Thoracic aorta (tissue), 2 donors: ENCODE results near the gene RHOG. TPM values are rescaled to one million over a fixed set of nuclear protein-coding genes. Genes with fewer than 3 reads are reported as not detected.

Experiments used
- ATAC-seq: fragments of 150-250 bp; one replicate; pipeline ENCODE4 v1.8.0; 2017; ENCODE audit warnings: low read depth; ENCODE audit not compliant: insufficient number of reproducible peaks, low FRiP score
- DNase-seq: peaks from one replicate; pipeline ENCODE4 v3.0.0-alpha.2; 2020; ENCODE audit warnings: low spot score
- H3K27ac ChIP-seq, 2 donors: fragments of 200-600 bp; sonication (generic); 1 replicate in 1 of 2; 2 replicates in 1 of 2; pipeline ENCODE4 v1.5.1; 2016; ENCODE audit warnings: mild to moderate bottlenecking in 2 of 2, moderate library complexity in 2 of 2
- H3K27me3 ChIP-seq: fragments of 200-600 bp; sonication (generic); replicated peaks from 2 replicates; pipeline ENCODE4 v1.6.0; 2016; ENCODE audit warnings: mild to moderate bottlenecking; ENCODE audit not compliant: insufficient read depth
- H3K36me3 ChIP-seq: fragments of 200-600 bp; sonication (generic); one replicate; pipeline ENCODE4 v1.5.1; 2016
- H3K4me1 ChIP-seq, 2 donors: fragments of 200-600 bp; sonication (generic); 1 replicate in 1 of 2; 2 replicates in 1 of 2; pipeline versions ENCODE4 v1.5.1 to v1.6.0; 2016; ENCODE audit warnings: low read depth in 2 of 2, mild to moderate bottlenecking in 1 of 2; ENCODE audit not compliant: control insufficient read depth in 1 of 2
- H3K4me3 ChIP-seq: fragments of 200-600 bp; sonication (generic); 2 replicates; pipeline ENCODE4 v1.5.1; 2016; ENCODE audit warnings: mild to moderate bottlenecking
- H3K9me3 ChIP-seq: fragments of 200-600 bp; sonication (generic); 2 replicates; pipeline ENCODE4 v1.5.1; 2016
- total RNA-seq, 2 donors: library from RNA; depleted of rRNA; stranded (reverse); fragments of >200 nt; gene quantifications; one replicate each; pipeline versions ENCODE4 v1.1.0 to v1.2.3, GENCODE V29; 2016
- TF ChIP-seq, protein P1 (sequence below): fragments of 200-600 bp; sonication (generic); IDR thresholded peaks from one replicate; pipeline ENCODE4 v1.5.1; 2019; ENCODE audit warnings: antibody characterized with exemption

Gene RHOG
- total RNA-seq, 2 donors from 2014 or later = 49.4 to 69.7 TPM

DNA sequence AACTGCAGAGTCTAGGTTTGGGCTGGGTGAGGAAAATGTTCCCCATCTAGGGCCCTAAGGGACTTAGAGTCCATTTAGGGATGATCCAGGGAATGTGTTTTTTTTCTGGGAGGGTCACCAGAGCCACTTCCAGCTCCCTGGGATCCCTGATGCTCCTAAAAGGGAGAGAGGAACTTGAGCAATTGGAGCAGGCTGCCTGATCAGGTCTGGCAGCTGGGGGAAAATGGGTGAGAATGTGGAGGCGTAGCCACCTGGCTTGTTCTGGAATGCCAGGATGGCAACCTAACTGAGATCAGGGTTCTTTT lies 31.2 kb downstream of the RHOG start:
- H3K4me1 ChIP-seq = peaks cover 0 to 9% of the 10 kb centered on the region in 2 donors
- H3K36me3 ChIP-seq = no peaks in the 10 kb centered on the region
- ATAC-seq (no peak), DNase-seq (no peak)
- H3K9me3 ChIP-seq = no peaks in the 10 kb centered on the region
- no peak overlapping the region for H3K27ac ChIP-seq
- TF ChIP-seq, protein P1, sequence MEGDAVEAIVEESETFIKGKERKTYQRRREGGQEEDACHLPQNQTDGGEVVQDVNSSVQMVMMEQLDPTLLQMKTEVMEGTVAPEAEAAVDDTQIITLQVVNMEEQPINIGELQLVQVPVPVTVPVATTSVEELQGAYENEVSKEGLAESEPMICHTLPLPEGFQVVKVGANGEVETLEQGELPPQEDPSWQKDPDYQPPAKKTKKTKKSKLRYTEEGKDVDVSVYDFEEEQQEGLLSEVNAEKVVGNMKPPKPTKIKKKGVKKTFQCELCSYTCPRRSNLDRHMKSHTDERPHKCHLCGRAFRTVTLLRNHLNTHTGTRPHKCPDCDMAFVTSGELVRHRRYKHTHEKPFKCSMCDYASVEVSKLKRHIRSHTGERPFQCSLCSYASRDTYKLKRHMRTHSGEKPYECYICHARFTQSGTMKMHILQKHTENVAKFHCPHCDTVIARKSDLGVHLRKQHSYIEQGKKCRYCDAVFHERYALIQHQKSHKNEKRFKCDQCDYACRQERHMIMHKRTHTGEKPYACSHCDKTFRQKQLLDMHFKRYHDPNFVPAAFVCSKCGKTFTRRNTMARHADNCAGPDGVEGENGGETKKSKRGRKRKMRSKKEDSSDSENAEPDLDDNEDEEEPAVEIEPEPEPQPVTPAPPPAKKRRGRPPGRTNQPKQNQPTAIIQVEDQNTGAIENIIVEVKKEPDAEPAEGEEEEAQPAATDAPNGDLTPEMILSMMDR = no peak
- no peaks in the 10 kb centered on the region for H3K27me3 ChIP-seq
- no peak overlapping the region for H3K4me3 ChIP-seq

- TF ChIP-seq, protein P1 = no peak
- no peak for DNase-seq
- peaks cover 0 to 9% of the 10 kb centered on the region in 2 donors for H3K4me1 ChIP-seq
- ATAC-seq = no peak
- H3K9me3 ChIP-seq = no peaks in the 10 kb centered on the region
- H3K27me3 ChIP-seq = no peaks in the 10 kb centered on the region
- no peak overlapping the region for H3K27ac ChIP-seq
- no peaks in the 10 kb centered on the region for H3K36me3 ChIP-seq
- peak overlapping the region; percentile 96 for H3K4me3 ChIP-seq
These were observed 31.7 kb downstream of the RHOG start for GRCh38 chr11:3808861-3809623.

DNA sequence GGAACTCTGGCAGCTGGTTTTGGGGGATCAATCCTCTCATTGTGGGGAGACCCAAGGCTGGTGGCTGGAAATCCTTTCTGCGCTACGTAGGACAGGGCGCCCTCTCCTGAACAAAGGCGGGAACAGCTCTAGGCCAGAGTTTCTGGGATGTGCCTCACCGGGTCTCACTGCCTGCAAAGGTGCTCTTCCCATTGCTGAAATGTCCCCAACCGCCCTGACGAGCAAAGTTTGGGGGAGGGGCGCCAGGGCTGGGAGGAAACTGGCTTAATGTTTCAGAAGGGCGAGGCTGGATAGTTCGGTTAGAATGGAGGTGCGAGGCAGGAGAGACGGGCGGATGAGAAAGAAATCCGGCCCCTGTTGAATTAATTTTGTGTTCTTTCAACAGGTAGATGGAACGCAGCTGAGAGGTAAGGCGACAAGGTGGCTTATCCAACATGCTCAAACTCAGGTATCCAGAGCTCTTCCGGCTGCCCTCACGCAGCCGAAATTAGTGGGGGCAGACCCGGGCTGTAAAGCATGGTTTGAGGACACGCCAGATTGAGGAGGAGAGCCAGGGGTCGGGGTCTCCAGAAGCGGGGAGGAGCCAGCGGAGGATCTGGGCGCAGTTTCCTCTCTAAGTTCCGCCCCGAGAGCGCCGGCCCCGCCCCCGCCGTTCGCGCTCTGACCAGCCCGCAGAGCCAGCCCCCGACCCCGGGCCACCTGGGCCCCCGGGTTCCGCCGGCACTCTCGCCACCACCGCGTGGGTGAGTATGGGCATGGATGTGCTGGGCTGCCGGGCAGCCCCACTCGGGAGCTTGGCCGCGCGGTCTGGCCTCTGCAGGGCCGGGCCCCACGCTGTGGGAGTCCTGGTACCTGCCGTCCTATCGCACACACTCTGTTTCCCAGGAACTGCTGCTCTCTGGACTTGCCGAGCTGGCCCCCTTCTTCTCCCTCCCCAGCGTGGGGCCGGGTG lies 32.6 kb downstream of the RHOG start, which contains the start of gene PGAP2:
Gene PGAP2 (plus strand): TSS at position 652 of the 952 bp plus-strand sequence. CDS start 2,700 bp downstream, outside the sequence.
- H3K4me3 ChIP-seq = peak within 1 kb of the TSS; percentile 96
- H3K9me3 ChIP-seq = no peaks in the 10 kb centered on the region
- ATAC-seq = no peak
- TF ChIP-seq, protein P1 = peak; percentile 46
- H3K4me1 ChIP-seq = peaks cover 0 to 9% of the 10 kb centered on the region in 2 donors
- DNase-seq = no peak
- H3K27me3 ChIP-seq = no peaks in the 10 kb centered on the region
- H3K36me3 ChIP-seq = no peaks in the 10 kb centered on the region
- H3K27ac ChIP-seq = peak within 1 kb of the TSS in 1 of 2 donors; percentile 31

GRCh38 chr11:3803726-3804495 lies 36.8 kb downstream of the RHOG start:
- no peak overlapping the region for H3K27ac ChIP-seq
- peaks cover 0 to 3% of the 10 kb centered on the region in 2 donors for H3K4me1 ChIP-seq
- no peaks in the 10 kb centered on the region for H3K27me3 ChIP-seq
- H3K36me3 ChIP-seq = no peaks in the 10 kb centered on the region
- H3K9me3 ChIP-seq = no peaks in the 10 kb centered on the region
- ATAC-seq = no peak
- DNase-seq = no peak
- no peak overlapping the region for H3K4me3 ChIP-seq
- TF ChIP-seq, protein P1 = no peak
